Astrocyte (in vitro differentiated cells and primary cell): ENCODE results near the gene TEAD1.

Source experiments
- CTCF ChIP-seq: IDR thresholded peaks from 2 replicates; pipeline ENCODE4 v1.5.1; 2011; ENCODE audit warnings: low read depth, mild to moderate bottlenecking, inconsistent platforms, low read length, moderate library complexity; ENCODE audit not compliant: insufficient read depth
- EZH2 ChIP-seq: IDR thresholded peaks from 2 replicates; pipeline ENCODE4 v1.6.1; 2012; ENCODE audit warnings: mild to moderate bottlenecking, low read length, inconsistent platforms; ENCODE audit not compliant: insufficient read depth

- TF ChIP-seq CTCF (no peak), EZH2 (no peak)
These were observed 8.7 kb downstream of the TEAD1 start for GRCh38 chr11:12682737-12683500.
